ENCODE results near the gene CD40.

The CD40 gene

GRCh38 chr20:46122516-46123481, 4.7 kb downstream of the CD40 start:
- no peak for DNase-seq (ENCODE audit: low spot score)

- no peak for DNase-seq (ENCODE audit: low spot score)
Observed at GRCh38 chr20:46123482-46124245, 5.5 kb downstream of the CD40 start.

- DNase-seq (ENCODE audit: low spot score) = no peak
Observed at GRCh38 chr20:46126440-46127056, 8.4 kb downstream of the CD40 start.

- no peak for DNase-seq (ENCODE audit: low spot score)
Observed at GRCh38 chr20:46127396-46128010, 9.4 kb downstream of the CD40 start.

- DNase-seq (ENCODE audit: low spot score) = peak; percentile 65
Observed at GRCh38 chr20:46128310-46129151, 10.4 kb downstream of the CD40 start.

- DNase-seq (ENCODE audit: low spot score) = no peak
Observed at GRCh38 chr20:46129955-46130481, 11.9 kb downstream of the CD40 start.

GRCh38 chr20:46130534-46130933, 12.4 kb downstream of the CD40 start:
- no peak for DNase-seq (ENCODE audit: low spot score)

GRCh38 chr20:46131396-46131795, 13.3 kb downstream of the CD40 start:
- no peak for DNase-seq (ENCODE audit: low spot score)

- DNase-seq (ENCODE audit: low spot score) = peak; percentile 87
Observed at GRCh38 chr20:46132705-46133120, 14.6 kb downstream of the CD40 start.

GRCh38 chr20:46133886-46134654, 16.0 kb downstream of the CD40 start:
- no peak for DNase-seq (ENCODE audit: low spot score)

GRCh38 chr20:46134716-46135115, 16.6 kb downstream of the CD40 start:
- no peak for DNase-seq (ENCODE audit: low spot score)

- no peak for DNase-seq (ENCODE audit: low spot score)
Observed at GRCh38 chr20:46135856-46136633, 17.9 kb downstream of the CD40 start.

- DNase-seq (ENCODE audit: low spot score) = no peak
Observed at GRCh38 chr20:46137816-46138215, 19.7 kb downstream of the CD40 start.

- DNase-seq (ENCODE audit: low spot score) = no peak
Observed at GRCh38 chr20:46139266-46139889, 21.3 kb downstream of the CD40 start.

- no peak for DNase-seq (ENCODE audit: low spot score)
Observed at GRCh38 chr20:46139908-46140482, 21.9 kb downstream of the CD40 start.

GRCh38 chr20:46142124-46142523, 24.0 kb downstream of the CD40 start:
- no peak for DNase-seq (ENCODE audit: low spot score)

GRCh38 chr20:46144432-46145025, 26.4 kb downstream of the CD40 start:
- no peak for DNase-seq (ENCODE audit: low spot score)

- no peak for DNase-seq (ENCODE audit: low spot score)
Observed at GRCh38 chr20:46145713-46146112, 27.6 kb downstream of the CD40 start.

Measured in GM03348 (cell line).